Hepatocyte (in vitro differentiated cells): Measurements from ENCODE around the gene F7.

Experiments used
- CTCF ChIP-seq: fragments of 200-600 bp; sonication (generic); IDR thresholded peaks from 2 replicates; pipeline ENCODE4 v1.5.1; 2016; ENCODE audit warnings: antibody characterized with exemption, mild to moderate bottlenecking; ENCODE audit not compliant: poor library complexity
- EZH2 ChIP-seq: fragments of 200-600 bp; sonication (generic); IDR thresholded peaks from 2 replicates; pipeline ENCODE4 v1.6.1; 2016; ENCODE audit warnings: antibody characterized with exemption, mild to moderate bottlenecking, borderline replicate concordance
- EZH2phosphoT487 ChIP-seq: fragments of 200-600 bp; sonication (generic); IDR thresholded peaks from one replicate; pipeline ENCODE4 v1.6.1; 2018; ENCODE audit warnings: antibody characterized with exemption, mild to moderate bottlenecking, low read depth, moderate library complexity; ENCODE audit not compliant: unreplicated experiment, severe bottlenecking

GRCh38 chr13:113147206-113147605, 41.6 kb downstream of the F7 start:
- TF ChIP-seq CTCF (no peak), EZH2phosphoT487 (no peak), EZH2 (no peak)
